ENCODE measurements around the gene GPR63.

Gene GPR63

DNA sequence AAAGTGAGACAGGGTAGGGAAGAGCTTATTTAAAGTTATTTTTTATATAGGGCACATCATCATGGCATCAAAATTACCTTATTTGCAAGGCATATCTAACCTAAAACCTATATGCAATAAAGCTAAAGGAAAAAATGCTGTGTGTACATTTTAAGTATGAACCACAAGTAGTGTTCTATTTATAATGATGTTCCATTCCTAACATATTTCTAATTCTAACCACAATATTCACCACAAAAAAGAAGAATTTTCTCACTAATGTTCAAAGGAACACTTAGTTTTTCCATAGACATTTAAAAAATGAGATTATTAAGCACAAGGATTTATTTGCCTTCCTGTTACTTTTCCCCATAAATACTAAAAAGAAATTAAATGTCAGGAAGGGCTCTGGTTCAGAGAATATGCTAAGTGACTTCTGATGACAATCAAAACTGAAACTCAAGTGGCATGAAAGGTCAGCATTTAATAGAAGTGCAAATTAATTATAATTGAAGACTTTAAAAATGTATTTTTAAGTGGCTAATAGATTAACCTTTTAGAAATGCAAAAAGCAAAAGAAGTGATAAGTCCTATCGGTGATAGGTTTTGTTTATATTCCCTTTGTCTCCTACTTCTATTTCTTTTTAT lies 25.1 kb downstream of the GPR63 start:
- H3K4me3 Mint-ChIP-seq, result no peak overlapping the region
- H3K27ac Mint-ChIP-seq (ENCODE audit: low read depth), result no peak overlapping the region
- no peaks in the 10 kb centered on the region for H3K36me3 Mint-ChIP-seq (ENCODE audit: insufficient read depth)
- peaks cover 46% of the 10 kb centered on the region for H3K27me3 Mint-ChIP-seq
- ATAC-seq (replicated peaks; ENCODE audit: extremely low read depth, poor library complexity, severe bottlenecking) (no peak), DNase-seq (ENCODE audit: low spot score in 2 of 2) (no peak)
- no peaks in the 10 kb centered on the region for H3K4me1 Mint-ChIP-seq
- H3K9me3 Mint-ChIP-seq, result no peaks in the 10 kb centered on the region

DNA sequence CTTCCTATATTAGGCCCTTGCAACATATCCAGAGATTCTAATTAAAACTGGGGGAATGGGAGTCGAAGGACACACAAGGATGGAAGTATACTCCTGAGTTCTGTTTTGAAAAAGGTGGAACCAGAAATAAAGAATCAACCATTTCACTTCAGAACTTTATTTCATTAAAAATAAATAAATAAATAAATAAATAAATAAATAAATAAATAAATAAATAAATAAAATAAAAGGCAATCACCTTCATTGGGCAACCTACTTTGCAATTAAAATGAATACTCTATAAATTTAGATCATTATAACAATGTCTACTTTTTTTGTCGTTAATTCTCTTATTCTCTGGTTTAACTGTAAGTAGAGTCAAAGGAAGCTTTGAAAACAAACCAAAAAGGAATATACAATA lies 25.6 kb downstream of the GPR63 start:
- DNase-seq (ENCODE audit: low spot score in 2 of 2) (no peak), ATAC-seq (replicated peaks; ENCODE audit: extremely low read depth, poor library complexity, severe bottlenecking) (no peak)
- Mint-ChIP-seq H3K4me1 (no peaks in the 10 kb centered on the region), H3K27me3 (peaks cover 46% of the 10 kb centered on the region), H3K36me3 (ENCODE audit: insufficient read depth) (no peaks in the 10 kb centered on the region), H3K27ac (ENCODE audit: low read depth) (no peak overlapping the region), H3K4me3 (no peak overlapping the region), H3K9me3 (no peaks in the 10 kb centered on the region)

DNA sequence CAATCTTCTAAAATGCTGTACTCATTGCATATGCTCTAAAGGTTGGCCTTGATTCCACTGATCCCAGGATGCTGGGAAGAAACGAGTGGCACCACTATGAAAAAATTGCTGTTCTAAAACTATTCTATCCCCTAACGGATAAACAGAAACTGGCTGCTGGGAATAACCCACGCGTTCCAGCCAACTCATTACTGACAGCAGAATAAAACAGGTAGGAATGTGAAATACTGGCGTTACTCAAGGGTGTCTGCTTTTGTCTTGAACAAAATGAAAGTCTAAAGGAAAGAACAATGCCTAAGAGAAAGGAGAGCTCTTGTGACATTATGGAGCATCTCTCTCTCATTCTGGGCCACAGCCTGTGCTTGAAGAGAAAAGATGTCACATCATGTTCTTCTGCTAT lies 26.1 kb downstream of the GPR63 start:
- H3K36me3 Mint-ChIP-seq (ENCODE audit: insufficient read depth), result no peaks in the 10 kb centered on the region
- no peaks in the 10 kb centered on the region for H3K9me3 Mint-ChIP-seq
- no peaks in the 10 kb centered on the region for H3K4me1 Mint-ChIP-seq
- no peak for DNase-seq (ENCODE audit: low spot score in 2 of 2)
- peaks cover 40% of the 10 kb centered on the region for H3K27me3 Mint-ChIP-seq
- no peak overlapping the region for H3K27ac Mint-ChIP-seq (ENCODE audit: low read depth)
- ATAC-seq (replicated peaks; ENCODE audit: extremely low read depth, poor library complexity, severe bottlenecking), result no peak
- no peak overlapping the region for H3K4me3 Mint-ChIP-seq

DNA sequence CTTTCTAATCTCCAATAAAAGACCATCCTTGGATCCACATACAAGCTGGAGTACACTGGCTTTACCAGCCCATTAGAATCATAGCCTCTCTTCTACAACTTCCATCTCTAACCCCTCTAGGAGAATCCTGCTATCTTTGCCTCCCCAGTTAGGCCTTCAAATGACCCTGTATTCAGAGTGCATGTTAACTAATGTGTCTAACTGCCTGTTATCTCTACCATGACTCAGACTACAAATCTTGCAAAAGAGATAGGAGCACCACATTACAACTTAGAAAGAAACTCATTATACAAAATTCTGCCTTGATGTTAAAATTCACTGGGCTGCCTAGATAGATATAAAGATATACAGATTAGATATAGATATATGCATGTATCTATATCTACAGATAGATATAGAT lies 28.2 kb downstream of the GPR63 start:
- no peak for DNase-seq (ENCODE audit: low spot score in 2 of 2)
- Mint-ChIP-seq H3K9me3 (no peaks in the 10 kb centered on the region), H3K4me1 (no peaks in the 10 kb centered on the region), H3K27ac (ENCODE audit: low read depth) (no peak overlapping the region), H3K4me3 (no peak overlapping the region), H3K27me3 (peaks cover 22% of the 10 kb centered on the region), H3K36me3 (ENCODE audit: insufficient read depth) (no peaks in the 10 kb centered on the region)
- no peak for ATAC-seq (replicated peaks; ENCODE audit: extremely low read depth, poor library complexity, severe bottlenecking)

DNA sequence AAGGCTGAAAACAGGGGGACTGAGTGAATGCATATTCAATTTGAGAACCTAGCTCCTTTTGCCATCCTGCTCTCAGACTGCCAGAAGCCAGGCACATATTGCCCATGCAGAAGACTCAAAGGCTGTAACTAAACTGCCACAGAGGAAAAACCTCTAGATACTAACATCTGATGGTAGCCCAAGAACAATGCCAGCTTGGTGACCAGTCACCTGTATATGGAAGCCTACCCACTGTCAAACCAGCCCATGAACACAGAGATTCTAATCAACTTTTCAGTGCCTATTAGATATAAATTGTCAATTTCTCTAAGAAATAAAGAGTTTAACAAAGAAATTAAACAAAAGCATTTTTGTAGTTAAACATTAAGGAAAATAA lies 34.2 kb downstream of the GPR63 start:
- Mint-ChIP-seq H3K27ac (ENCODE audit: low read depth) (no peak overlapping the region), H3K4me3 (no peak overlapping the region), H3K27me3 (peaks cover 5% of the 10 kb centered on the region), H3K36me3 (ENCODE audit: insufficient read depth) (peaks cover 2% of the 10 kb centered on the region), H3K4me1 (no peaks in the 10 kb centered on the region), H3K9me3 (no peaks in the 10 kb centered on the region)
- DNase-seq (ENCODE audit: low spot score in 2 of 2) (no peak), ATAC-seq (replicated peaks; ENCODE audit: extremely low read depth, poor library complexity, severe bottlenecking) (no peak)

DNA sequence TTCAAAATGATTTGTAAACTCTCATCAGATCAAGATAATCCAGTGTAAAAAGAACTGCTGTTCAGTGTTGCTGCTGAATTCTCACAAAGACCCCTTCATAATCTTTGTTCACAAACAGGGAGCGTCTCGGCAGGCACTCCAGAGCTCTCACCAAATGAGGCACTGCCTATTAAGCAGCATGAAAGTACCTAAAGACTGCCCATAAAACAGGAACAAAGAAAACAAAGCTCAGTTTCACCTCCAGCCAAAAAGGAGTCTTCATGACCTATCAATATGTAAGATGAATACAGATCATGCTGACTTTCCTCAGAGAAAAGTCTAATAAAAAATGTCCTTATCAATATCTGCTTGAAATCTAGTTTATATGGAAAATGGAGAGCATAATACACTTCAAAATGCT lies 41.8 kb downstream of the GPR63 start:
- Mint-ChIP-seq H3K27ac (ENCODE audit: low read depth) (no peak overlapping the region), H3K4me1 (no peaks in the 10 kb centered on the region), H3K9me3 (no peaks in the 10 kb centered on the region), H3K4me3 (no peak overlapping the region), H3K36me3 (ENCODE audit: insufficient read depth) (peaks cover 2% of the 10 kb centered on the region), H3K27me3 (peaks cover 26% of the 10 kb centered on the region)
- DNase-seq (ENCODE audit: low spot score in 2 of 2), result no peak
- ATAC-seq (replicated peaks; ENCODE audit: extremely low read depth, poor library complexity, severe bottlenecking), result no peak

DNA sequence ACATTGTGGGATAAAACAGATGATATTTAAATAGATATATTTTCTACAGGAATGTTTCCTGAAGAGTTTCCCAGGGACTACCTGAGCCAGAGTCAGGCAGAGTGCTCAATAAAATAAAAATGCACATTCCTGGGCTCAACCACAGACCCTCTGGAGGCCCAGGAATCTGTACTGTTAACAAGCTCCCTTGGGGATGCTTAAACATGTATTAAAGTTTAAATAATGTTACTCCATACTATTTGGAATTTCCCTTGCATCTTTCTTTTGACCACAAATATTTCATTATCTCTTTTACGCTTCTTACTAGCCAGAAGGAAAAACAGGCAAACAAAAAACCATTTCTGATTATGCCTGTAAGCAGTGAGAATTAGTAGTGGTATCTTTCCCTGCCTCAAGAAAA lies 42.3 kb downstream of the GPR63 start:
- Mint-ChIP-seq H3K4me1 (no peaks in the 10 kb centered on the region), H3K4me3 (no peak overlapping the region), H3K36me3 (ENCODE audit: insufficient read depth) (peaks cover 2% of the 10 kb centered on the region), H3K27ac (ENCODE audit: low read depth) (no peak overlapping the region), H3K27me3 (peaks cover 30% of the 10 kb centered on the region), H3K9me3 (no peaks in the 10 kb centered on the region)
- DNase-seq (ENCODE audit: low spot score in 2 of 2), result no peak
- ATAC-seq (replicated peaks; ENCODE audit: extremely low read depth, poor library complexity, severe bottlenecking), result no peak

DNA sequence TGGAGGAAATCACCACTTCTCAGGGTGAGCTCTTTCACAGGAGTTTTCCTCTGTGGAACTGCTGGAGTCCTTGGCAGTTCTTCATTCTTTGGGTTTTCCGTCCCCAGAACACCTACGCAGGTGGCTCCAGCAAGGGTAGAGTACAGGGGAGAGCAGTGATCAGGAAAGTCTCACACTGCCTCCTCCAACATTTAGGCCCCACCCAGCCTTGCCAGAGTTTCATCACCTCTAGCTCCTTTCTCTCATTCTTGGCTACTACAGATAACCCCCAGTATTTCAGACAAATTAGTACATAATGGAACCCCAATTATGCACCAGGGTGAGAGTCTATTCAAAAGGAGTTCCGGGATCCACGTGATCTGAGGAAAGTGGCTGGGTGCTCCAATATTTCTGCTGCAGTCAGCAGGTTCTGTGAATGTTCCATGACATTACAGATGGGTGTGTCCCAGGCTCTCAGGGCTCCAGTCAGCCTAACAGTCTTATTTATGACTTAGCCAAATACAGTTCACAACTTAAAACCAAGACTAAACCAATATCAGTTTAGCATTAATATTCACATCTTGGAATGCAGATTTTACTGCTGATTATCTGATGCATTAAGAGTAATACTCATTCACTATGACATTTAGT lies 44.6 kb downstream of the GPR63 start:
- Mint-ChIP-seq H3K27ac (ENCODE audit: low read depth) (no peak overlapping the region), H3K27me3 (peaks cover 40% of the 10 kb centered on the region), H3K36me3 (ENCODE audit: insufficient read depth) (no peaks in the 10 kb centered on the region), H3K9me3 (no peaks in the 10 kb centered on the region), H3K4me1 (no peaks in the 10 kb centered on the region), H3K4me3 (no peak overlapping the region)
- DNase-seq (ENCODE audit: low spot score in 2 of 2) (no peak), ATAC-seq (replicated peaks; ENCODE audit: extremely low read depth, poor library complexity, severe bottlenecking) (no peak)

DNA sequence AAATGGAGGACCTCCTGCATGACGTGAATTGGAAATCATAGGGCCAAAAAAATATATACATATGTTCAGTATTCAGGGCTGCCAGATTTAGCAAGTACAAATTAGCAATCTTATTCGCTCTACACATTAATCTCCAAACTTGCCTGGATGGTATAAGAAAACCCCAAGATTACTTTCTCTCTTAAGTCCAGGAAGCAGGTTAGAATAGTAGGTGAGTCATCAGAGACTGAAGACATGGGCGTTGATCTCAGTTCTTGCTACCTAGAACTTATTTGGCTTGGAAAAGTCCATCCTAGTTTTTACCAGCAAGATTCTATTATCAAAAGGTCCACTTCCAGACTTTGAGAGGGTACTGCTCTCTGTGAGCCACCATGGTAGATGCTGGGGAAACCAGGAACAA lies 47.4 kb downstream of the GPR63 start:
- DNase-seq (ENCODE audit: low spot score in 2 of 2) (no peak), ATAC-seq (replicated peaks; ENCODE audit: extremely low read depth, poor library complexity, severe bottlenecking) (no peak)
- Mint-ChIP-seq H3K27ac (ENCODE audit: low read depth) (no peak overlapping the region), H3K36me3 (ENCODE audit: insufficient read depth) (no peaks in the 10 kb centered on the region), H3K4me3 (no peak overlapping the region), H3K9me3 (no peaks in the 10 kb centered on the region), H3K4me1 (no peaks in the 10 kb centered on the region), H3K27me3 (peaks cover 37% of the 10 kb centered on the region)

DNA sequence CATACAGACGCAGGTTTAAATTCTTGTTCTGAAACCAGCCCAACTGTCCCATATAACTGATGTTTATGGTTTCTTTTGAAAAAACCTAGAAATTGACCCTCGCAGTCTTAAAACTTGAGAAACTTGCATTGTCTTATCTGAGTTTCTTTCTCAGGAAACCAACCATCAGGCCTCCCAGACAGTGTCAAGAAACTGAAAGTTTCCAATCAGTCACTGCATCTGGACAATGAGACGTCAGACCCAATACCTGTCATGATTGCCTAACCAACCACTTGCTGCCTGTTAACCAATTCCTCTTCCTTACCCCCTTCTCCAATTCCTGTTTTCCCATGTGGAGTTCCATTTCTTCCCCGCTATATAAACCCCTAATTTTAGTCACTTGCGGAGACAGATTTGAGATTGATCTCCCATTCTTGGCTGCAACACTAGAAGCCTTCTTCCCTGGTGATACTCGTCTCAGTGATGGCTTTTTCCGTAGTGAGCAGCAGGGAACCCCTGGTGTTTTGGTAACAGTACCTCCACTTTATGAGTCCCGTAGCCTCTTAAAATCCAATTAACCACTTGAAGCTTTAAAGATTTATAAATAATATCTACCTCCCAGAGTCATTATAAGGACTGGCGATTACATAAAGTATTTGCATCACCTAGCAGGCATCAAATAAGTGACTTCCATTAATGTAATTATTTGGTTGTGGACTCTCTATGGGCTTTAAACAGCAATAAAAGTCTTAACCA lies 49.3 kb downstream of the GPR63 start:
- peaks cover 36% of the 10 kb centered on the region for H3K27me3 Mint-ChIP-seq
- H3K27ac Mint-ChIP-seq (ENCODE audit: low read depth), result no peak overlapping the region
- H3K4me1 Mint-ChIP-seq, result no peaks in the 10 kb centered on the region
- no peak overlapping the region for H3K4me3 Mint-ChIP-seq
- H3K36me3 Mint-ChIP-seq (ENCODE audit: insufficient read depth), result no peaks in the 10 kb centered on the region
- H3K9me3 Mint-ChIP-seq, result no peaks in the 10 kb centered on the region
- ATAC-seq (replicated peaks; ENCODE audit: extremely low read depth, poor library complexity, severe bottlenecking) (no peak), DNase-seq (ENCODE audit: low spot score in 2 of 2) (no peak)

DNA sequence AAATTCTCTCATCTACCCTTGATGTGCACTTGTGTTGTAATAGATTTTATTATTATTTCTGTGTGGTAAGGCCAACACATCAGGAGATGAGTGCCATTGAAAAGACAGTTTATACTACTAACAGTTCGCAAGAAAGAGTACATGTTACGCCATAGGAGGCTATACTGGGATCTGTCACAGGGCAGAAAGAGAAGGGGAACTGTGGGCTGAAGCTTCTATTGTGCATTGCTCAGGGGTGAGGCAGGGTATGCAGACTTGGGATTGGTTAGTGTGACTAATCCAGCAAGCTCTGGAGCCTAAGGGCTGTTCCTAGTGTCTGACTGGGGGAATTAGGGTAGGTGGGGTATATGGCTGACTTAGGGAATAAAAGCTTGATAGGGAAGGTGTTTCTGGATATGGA lies 50.9 kb downstream of the GPR63 start:
- Mint-ChIP-seq H3K27ac (ENCODE audit: low read depth) (no peak overlapping the region), H3K4me1 (no peaks in the 10 kb centered on the region), H3K9me3 (no peaks in the 10 kb centered on the region), H3K4me3 (no peak overlapping the region), H3K36me3 (ENCODE audit: insufficient read depth) (no peaks in the 10 kb centered on the region), H3K27me3 (peaks cover 30% of the 10 kb centered on the region)
- ATAC-seq (replicated peaks; ENCODE audit: extremely low read depth, poor library complexity, severe bottlenecking) (no peak), DNase-seq (ENCODE audit: low spot score in 2 of 2) (no peak)

DNA sequence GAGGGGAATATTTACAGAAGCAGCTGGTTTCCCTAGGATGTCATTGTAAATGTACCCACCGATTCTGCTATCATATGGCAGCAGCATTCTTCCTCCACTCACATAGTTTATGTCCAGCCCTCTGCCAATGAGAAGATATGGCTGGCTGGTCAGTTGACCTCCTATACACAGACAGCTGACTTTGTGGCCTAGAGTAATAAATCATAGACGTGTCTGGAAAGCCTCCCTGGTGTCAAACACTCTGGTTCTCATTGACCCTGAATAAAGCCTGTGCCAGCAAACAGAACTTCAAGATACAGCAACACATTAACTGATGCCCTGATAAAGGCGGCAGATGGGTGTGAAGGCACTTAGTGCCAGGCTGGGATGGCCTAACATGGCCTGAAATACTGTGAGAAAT lies 52.6 kb downstream of the GPR63 start:
- no peaks in the 10 kb centered on the region for H3K36me3 Mint-ChIP-seq (ENCODE audit: insufficient read depth)
- peaks cover 22% of the 10 kb centered on the region for H3K27me3 Mint-ChIP-seq
- H3K4me1 Mint-ChIP-seq, result no peaks in the 10 kb centered on the region
- H3K4me3 Mint-ChIP-seq, result no peak overlapping the region
- H3K27ac Mint-ChIP-seq (ENCODE audit: low read depth), result no peak overlapping the region
- ATAC-seq (replicated peaks; ENCODE audit: extremely low read depth, poor library complexity, severe bottlenecking) (no peak), DNase-seq (ENCODE audit: low spot score in 2 of 2) (no peak)
- no peaks in the 10 kb centered on the region for H3K9me3 Mint-ChIP-seq

DNA sequence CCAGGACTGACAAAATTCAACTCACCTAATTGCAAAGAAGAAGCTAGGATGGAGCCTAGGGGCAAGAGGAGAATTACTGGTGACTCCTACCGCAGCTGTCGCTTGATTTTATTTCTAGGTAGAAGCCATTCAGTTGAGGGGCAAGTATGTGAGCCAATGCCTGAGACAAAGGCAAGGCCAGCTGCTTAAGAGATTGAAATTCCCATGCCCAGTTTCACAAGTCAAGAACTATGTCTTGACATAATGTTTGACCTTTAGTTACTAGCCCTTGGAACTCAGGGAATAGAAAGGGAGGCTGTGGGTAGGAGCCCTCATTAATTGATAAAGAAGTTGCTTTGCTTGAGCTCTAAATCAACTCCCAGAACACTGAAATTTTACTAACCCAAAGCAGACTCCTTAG lies 54.0 kb downstream of the GPR63 start:
- DNase-seq (ENCODE audit: low spot score in 2 of 2) (no peak), ATAC-seq (replicated peaks; ENCODE audit: extremely low read depth, poor library complexity, severe bottlenecking) (no peak)
- Mint-ChIP-seq H3K36me3 (ENCODE audit: insufficient read depth) (no peaks in the 10 kb centered on the region), H3K4me1 (no peaks in the 10 kb centered on the region), H3K27me3 (peaks cover 22% of the 10 kb centered on the region), H3K27ac (ENCODE audit: low read depth) (no peak overlapping the region), H3K9me3 (no peaks in the 10 kb centered on the region), H3K4me3 (no peak overlapping the region)
